CD4-positive, alpha-beta T cell treated with Interleukin-17A for 1 hour (primary cell): Measurements from ENCODE around the gene ACTN1.

Experiments used
- DNase-seq: peaks from one replicate; pipeline ENCODE4 v3.0.0-alpha.2; 2020

Gene ACTN1

GRCh38 chr14:68948686-68949600 lies 30.2 kb downstream of the ACTN1 start:
- DNase-seq = no peak

DNA sequence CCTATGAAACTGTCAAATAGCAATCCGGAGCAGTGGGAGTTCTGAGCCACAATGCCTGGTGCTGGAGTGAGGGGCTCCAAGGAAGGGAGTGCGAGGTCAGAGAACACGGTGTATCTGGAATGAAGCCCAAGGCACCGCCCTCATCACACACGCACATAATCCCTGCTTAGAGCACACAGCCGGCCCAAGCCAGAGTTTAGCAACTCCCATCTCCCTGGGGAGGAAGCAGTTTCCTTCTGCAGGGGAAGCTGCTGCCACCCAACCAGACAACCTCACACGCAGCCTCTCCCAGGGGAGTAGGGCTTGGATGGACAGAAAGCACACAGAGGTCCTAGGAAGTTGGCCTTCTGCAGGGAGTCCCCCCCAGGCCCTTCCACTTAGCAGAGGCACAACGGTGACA lies 31.3 kb downstream of the ACTN1 start:
- no peak for DNase-seq

GRCh38 chr14:68946489-68946822 lies 32.6 kb downstream of the ACTN1 start:
- no peak for DNase-seq

GRCh38 chr14:68945585-68946488 lies 33.3 kb downstream of the ACTN1 start:
- no peak for DNase-seq

DNA sequence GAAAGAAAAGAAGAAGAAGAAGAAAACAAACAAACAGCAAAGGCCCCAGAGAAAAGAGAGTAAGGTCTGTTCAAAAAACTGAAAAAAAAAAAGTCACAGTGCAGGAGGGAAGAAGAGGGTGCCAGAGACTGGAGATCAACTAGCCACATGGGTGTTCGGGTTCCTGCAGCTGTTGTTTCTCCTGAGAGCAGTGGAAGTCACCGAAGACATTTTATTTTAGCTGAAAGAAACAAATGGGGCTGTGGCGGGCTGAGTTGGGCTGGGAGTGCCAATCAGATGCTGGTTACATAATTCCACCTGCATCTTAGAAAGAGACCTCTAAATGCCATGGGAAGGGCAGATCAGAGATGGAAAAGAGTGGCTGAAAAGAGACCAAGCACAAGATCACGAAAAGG lies 33.9 kb downstream of the ACTN1 start:
- no peak for DNase-seq

DNA sequence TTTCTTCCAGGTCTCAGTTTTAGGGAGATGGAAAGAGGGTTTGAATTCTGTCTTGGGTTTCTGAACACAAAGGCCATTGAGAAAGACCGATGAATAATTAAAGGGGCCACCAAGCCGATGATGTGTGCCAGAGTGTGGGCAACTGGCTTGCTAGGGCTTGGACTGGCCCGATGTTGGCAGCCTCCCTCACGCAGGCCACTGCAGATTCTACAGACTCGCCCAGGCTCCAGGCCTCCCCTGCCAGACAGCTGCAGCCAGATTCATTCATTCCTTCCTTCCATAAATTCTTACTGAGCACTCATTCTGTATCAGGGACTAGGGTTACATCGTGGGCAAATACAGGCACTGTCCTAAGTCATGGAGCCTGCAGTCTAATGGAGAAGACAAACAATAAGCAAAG lies 34.9 kb downstream of the ACTN1 start:
- no peak for DNase-seq

DNA sequence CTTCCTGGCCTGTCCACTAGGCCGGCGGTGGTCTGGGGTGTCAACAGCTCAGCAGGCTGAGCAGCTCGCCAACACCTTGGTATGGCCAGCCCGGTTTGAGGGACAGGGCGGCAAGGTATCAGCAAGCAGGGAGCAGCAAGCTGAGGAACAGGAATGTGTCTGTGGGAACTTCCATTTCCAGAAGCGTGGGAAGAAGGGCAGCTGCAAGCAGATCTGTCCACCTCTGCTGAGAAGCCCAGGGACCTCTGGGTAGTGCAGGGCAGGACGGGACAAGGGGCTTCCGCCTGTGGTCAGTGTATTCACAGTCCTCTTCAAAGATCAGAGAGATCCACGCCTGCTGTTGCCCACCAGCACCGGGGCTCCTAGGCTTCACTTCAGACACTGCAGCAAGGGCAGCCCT lies 36.0 kb downstream of the ACTN1 start:
- no peak for DNase-seq

DNA sequence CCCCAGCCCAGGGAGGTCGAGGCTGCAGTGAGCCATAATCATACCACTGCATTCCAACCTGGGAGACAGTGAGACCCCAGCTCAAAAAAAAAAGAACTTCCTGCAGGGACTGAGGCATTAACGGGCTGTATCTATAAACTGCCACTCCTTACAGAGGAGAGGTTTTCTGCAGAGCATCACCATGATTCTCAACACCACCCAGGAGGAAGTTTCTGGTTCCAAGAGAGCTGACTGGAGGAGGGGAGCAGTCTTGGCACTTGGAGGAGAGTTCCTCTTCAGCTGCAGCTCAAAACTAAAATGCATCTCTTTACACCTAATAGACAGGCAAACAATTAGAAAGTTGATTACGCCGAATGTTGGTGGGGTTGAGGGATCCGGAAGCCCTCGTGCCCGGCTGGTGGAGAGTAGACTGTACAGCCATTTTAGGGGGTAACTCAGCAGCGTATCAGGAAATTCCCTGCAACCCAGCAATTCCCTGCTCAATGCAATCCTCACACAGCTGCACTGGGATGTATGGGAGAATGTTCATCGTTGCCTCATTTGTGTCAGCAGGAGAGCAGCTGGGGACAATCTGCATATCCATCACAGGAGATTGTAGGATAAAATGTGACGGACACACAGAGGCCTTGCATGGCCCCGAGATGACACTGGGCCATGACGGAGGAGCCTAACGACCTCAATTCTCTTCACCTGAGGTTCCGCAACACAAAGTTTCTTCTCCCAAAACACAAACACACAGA lies 36.6 kb downstream of the ACTN1 start:
- no peak for DNase-seq

DNA sequence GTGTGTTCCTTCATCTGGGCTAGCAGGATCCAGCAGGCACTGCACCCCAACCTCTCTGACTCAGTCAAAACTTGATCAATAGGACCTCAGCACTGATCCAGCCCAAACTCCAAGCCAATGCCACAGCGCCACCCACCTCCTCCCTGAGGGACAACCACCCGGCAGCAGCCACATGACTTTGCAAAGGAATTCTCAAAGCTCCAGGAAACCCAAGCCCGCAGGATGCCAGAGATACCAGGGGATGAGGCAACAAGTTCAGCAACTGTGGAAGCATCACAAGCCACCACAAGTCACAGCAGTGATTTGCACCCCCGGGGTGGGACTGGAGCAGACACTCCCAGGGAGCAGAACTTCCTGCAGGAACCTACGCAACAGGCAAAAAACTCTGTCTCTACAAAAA lies 37.3 kb downstream of the ACTN1 start:
- DNase-seq = no peak

DNA sequence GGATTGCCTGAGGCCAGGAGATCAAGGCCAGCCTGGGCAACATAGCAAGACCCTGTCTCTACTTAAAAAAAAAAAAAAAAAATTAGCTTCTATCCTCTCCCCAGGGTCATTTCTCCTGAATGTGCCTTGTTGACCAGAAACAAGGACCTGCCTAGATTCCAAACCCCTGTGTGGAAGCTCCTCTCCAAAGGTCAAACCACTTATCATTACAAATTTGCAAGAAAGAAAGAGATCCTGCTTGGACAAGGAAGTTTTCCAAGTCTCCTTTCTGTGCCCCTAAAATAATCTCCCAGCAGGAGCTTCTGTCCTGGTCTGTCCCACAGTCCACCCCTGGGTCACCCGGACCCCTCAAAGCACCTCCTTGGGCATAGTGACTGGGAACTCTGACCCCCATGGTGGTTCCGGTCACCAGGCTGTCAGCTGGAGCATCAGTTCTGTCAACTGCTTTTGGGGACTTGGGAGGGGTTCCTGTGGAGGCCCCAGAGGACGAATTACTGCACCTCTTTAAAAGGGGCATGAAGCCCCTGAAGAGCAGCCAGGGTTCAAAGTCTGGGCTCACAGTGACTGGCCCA lies 38.4 kb downstream of the ACTN1 start:
- no peak for DNase-seq

- no peak for DNase-seq
Measured at GRCh38 chr14:68939893-68940613, 39.0 kb downstream of the ACTN1 start.

DNA sequence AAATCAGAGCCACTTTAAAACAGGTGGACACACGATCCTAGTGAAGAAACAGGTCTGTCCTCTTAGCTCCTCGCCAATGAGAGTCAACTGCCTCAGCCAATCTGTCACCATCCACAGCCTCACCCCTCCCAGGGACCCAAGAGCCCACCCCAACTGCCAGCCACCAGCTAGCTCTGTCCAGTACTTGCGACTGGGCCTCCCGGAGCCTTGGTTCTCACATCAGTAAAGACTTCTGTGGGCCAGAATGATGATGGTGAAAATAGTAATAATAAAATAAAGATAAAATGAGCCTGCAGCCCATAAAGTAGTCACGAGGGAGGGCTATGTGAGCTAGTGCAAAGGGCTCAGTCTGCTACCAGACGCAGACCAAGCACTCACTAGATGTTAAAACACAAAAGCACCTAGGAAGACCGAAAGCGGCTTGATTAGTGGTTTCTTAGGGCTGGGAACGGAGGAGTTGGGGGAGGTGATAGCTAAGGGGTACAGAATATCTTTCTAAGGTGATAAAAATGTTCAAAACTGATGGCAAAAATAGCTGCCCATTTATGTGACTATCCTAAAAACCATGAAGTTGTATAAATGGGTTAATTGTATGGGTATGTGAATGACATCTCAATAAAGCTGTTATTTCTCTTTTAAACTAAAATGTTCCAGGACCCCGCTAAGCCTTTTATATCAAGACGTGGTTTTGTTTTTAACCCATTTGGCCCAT lies 39.8 kb downstream of the ACTN1 start:
- no peak for DNase-seq

- no peak for DNase-seq
Measured at GRCh38 chr14:68938271-68939150, 40.6 kb downstream of the ACTN1 start.

DNA sequence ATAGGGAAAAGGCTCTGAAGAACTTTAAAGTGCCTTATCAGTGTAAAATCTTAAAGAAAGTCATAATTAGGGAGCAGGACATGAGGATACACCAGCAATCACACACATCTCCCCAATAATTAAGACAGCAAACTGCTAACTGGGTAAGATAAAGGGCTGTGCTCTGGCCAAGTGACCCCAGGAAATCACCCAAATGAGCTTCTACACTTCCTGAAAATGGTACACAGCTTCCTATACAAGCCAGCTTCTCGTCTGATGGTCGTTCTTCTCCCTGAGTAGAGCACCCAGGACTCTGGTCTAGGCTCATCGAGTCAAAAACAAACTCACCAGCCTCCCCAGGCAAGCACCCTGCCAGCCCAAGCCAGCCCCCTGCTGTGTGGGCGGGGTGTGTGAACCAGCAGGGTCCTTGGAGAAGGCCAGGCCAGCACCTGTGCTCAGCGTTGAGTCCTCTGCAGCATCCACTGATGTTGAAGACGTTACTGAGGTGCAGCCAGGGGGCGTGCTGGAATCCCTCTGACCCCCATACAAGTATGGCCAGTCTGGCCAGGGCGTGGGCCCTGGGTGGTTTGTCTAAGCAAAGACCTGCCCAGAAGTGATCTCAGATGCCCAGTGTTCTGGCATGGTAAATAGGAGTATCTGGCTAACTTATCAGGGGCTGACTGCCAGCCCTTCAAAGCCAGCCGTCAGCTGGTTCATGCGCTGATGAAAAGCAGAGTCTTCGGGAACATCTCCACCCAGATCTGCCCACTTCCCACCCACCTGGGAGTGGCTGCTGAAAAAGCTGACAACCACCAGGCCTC lies 41.4 kb downstream of the ACTN1 start:
- no peak for DNase-seq

- DNase-seq = no peak
Measured at GRCh38 chr14:68936980-68937379, 42.1 kb downstream of the ACTN1 start.

DNA sequence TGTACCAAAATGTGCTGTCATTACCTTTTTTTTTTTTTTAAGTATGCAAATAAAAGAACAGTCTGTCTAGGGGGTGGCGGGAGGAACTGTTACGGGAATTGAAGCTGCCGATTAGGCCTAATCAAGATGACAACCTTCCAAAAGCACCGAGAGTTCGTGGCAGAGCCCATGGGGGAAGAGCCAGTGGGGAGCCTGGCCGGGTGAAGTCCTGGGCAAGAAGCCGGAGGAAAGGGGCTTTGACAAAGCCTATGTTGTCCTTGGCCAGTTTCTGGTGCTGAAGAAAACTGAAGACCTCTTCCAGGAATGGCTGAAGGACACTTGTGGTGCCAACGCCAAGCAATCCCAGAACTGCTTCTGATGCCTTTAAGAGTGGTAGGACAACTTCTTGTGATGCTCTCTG lies 42.6 kb downstream of the ACTN1 start:
- no peak for DNase-seq

- DNase-seq = no peak
Measured at GRCh38 chr14:68935761-68936214, 43.3 kb downstream of the ACTN1 start.

DNA sequence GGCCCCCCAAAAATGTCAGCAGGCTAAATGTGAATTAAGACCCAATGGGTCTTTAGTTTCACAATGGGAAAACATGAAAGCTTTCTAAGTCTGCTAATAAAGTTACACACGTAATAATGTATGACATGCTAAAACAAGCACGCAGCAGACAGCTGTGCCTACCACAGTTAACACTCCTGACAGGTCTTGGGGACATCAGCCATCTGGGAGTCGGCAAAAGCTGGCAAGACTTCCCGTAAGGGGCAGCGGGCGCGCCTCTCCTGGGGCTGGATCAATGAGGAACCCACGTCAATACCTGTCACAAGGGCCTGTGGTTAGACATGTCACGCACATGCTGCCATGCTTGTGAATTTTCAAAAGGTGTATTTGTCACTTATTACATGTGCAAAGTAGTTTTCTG lies 45.0 kb downstream of the ACTN1 start:
- DNase-seq = no peak

GRCh38 chr14:68932686-68933085 lies 46.4 kb downstream of the ACTN1 start:
- DNase-seq = no peak

DNA sequence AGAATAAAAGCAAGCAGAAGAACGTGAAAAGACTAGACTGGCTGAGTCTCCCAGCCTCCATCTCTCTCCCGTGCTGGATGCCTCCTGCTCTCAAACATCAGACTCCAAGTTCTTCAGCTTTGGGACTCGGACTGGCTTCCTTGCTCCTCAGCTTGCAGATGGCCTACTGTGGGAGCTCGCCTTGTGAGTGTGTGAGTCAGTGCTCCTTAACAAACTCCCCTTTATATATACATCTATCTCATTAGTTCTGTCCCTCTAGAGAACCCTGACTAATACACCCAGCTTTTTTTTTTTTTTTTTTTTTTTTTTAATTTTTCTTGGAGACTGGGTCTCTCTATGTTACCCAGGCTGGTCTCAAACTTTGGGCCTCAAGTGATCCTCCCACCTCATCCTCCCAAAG lies 46.9 kb downstream of the ACTN1 start:
- DNase-seq = no peak
